H1 (cell line): ENCODE data around the gene RIPK4.

Source experiments
- BRCA1 ChIP-seq: IDR thresholded peaks from 2 replicates; pipeline ENCODE4 v1.6.1; 2012; ENCODE audit warnings: low read depth, low read length, improper control_type of control experiment
- CEBPB ChIP-seq: IDR thresholded peaks from 2 replicates; pipeline ENCODE4 v1.6.1; 2012; ENCODE audit warnings: low read depth, low read length
- CTCF ChIP-seq, 3 experiments: IDR thresholded peaks; 1 replicate in 2 of 3; 2 replicates in 1 of 3; pipeline versions ENCODE4 v1.5.1 to v1.6.1; 2011; ENCODE audit warnings: low read length in 3 of 3, mild to moderate bottlenecking in 3 of 3, inconsistent platforms in 2 of 3, low read depth in 1 of 3, moderate library complexity in 1 of 3; ENCODE audit not compliant: insufficient read depth in 1 of 3; ENCODE audit errors: control extremely low read depth in 1 of 3
- POLR2A ChIP-seq, 2 experiments: IDR thresholded peaks; 1 replicate in 1 of 2; 2 replicates in 1 of 2; pipeline ENCODE4 v1.6.1; 2011; ENCODE audit warnings: low read depth in 2 of 2, low read length in 2 of 2, mild to moderate bottlenecking in 2 of 2; ENCODE audit errors: control extremely low read depth in 1 of 2
- SIRT6 ChIP-seq: IDR thresholded peaks from one replicate; pipeline ENCODE4 v1.7.1; 2012; ENCODE audit warnings: low read length, inconsistent platforms
- TAF1 ChIP-seq: IDR thresholded peaks from 2 replicates; pipeline ENCODE4 v1.6.1; 2011; ENCODE audit warnings: mild to moderate bottlenecking, low read depth, low read length

- TF ChIP-seq BRCA1 (no peak), POLR2A (IDR thresholded peaks at IDR 0.05; ENCODE audit: control extremely low read depth in 1 of 2, low read depth in 2 of 2, low read length in 2 of 2) (no peak), SIRT6 (no peak), CTCF (IDR thresholded peaks at IDR 0.05; ENCODE audit: control extremely low read depth in 1 of 3, insufficient read depth in 1 of 3, low read depth in 1 of 3, low read length in 3 of 3) (no peak), CEBPB (no peak), TAF1 (no peak)
Measured at GRCh38 chr21:41752231-41752681, 14.6 kb downstream of the RIPK4 start.
